HepG2 (cell line): ENCODE results near the gene CLEC16A. TPM values are rescaled to one million over a fixed set of nuclear protein-coding genes. Genes with fewer than 3 reads are reported as not detected.

ENCODE experiments used
- ATAC-seq: fragments of 200-7000 bp; cut with Tn5 transposase; 3 replicates; pipeline ENCODE4 v1.9.1; 2020; ENCODE audit warnings: mild to moderate bottlenecking, moderate library complexity
- BruUV-seq: library from RNA; stranded (reverse); fragments of 400-500 nt; replicated peaks from 2 replicates; lab custom pipeline; 2021; lab: Mats Ljungman, UMichigan
- CTCF ChIA-PET: fragments of 300-600 bp; formaldehyde crosslinking; extraction: SDS; loops from one replicate; lab custom pipeline; 2021; ENCODE audit warnings: low total read pairs, inconsistent platforms, low intra/inter-chr PET ratio; lab: Yijun Ruan, JAX
- POLR2A ChIA-PET: fragments of 350-600 bp; sonication (Branson Sonifier 250); formaldehyde crosslinking; loops from one replicate; lab custom pipeline; 2020; ENCODE audit warnings: antibody characterized with exemption, inconsistent platforms; lab: Yijun Ruan, JAX
- DNase-seq: peaks from one replicate; pipeline ENCODE4 v3.0.0-alpha.2; 2015; ENCODE audit warnings: low spot score
- FAIRE-seq: peaks from 3 replicates; lab custom pipeline; 2011; peaks lifted over from hg19 to GRCh38; lab: Jason Lieb, UNC
- H2AFZ ChIP-seq: one replicate; pipeline ENCODE4 v1.6.1; 2011; ENCODE audit warnings: low read length, inconsistent platforms
- H3K27ac ChIP-seq: fragments of 300-600 bp; 3 replicates; pipeline ENCODE4 v1.8.0; 2011; ENCODE audit warnings: mixed run types, mild to moderate bottlenecking, mixed read lengths, low read length, inconsistent platforms; ENCODE audit not compliant: insufficient read depth; ENCODE audit errors: extremely low read length
- H3K27me3 ChIP-seq, 2 experiments: fragments of 200-600 bp in 1 of 2; 2 replicates in 1 of 2; 3 replicates in 1 of 2; pipeline versions ENCODE4 v1.6.0 to v1.8.0; 2011; ENCODE audit warnings: low read length in 2 of 2, mild to moderate bottlenecking in 2 of 2, moderate library complexity in 2 of 2, inconsistent platforms in 1 of 2; ENCODE audit not compliant: insufficient read depth in 2 of 2, control insufficient read depth in 1 of 2
- H3K36me3 ChIP-seq, 2 experiments: fragments of 200-600 bp in 1 of 2; replicated peaks in 1 of 2; 2 replicates in 1 of 2; 3 replicates in 1 of 2; pipeline versions ENCODE4 v1.5.1 to v1.8.0; 2011; ENCODE audit warnings: low read length in 2 of 2, inconsistent platforms in 1 of 2; ENCODE audit not compliant: insufficient read depth in 2 of 2, control insufficient read depth in 1 of 2
- H3K4me1 ChIP-seq: 2 replicates; pipeline ENCODE4 v1.5.1; 2012; ENCODE audit warnings: low read length, inconsistent platforms; ENCODE audit not compliant: insufficient read depth
- H3K4me2 ChIP-seq: 2 replicates; pipeline ENCODE4 v1.6.0; 2011; ENCODE audit warnings: low read depth, low read length, inconsistent platforms
- H3K4me3 ChIP-seq, 3 experiments: fragments of 200-600 bp in 1 of 3; sonication (generic), shearing (Covaris generic) in 1 of 3; replicated peaks in 1 of 3; 2 replicates each; pipeline ENCODE4 v1.5.1; 2011 to 2016; ENCODE audit warnings: low read length in 3 of 3, inconsistent platforms in 2 of 3, low read depth in 2 of 3, mild to moderate bottlenecking in 2 of 3, control low read depth in 1 of 3, mixed read lengths in 1 of 3; ENCODE audit not compliant: insufficient read depth in 1 of 3
- H3K79me2 ChIP-seq: one replicate; pipeline ENCODE4 v1.6.1; 2011; ENCODE audit warnings: low read length, inconsistent platforms; ENCODE audit not compliant: insufficient read depth
- H3K9ac ChIP-seq: 2 replicates; pipeline ENCODE4 v1.6.0; 2011; ENCODE audit warnings: mild to moderate bottlenecking, low read depth, low read length, inconsistent platforms; ENCODE audit not compliant: insufficient read depth
- H3K9me3 ChIP-seq: 2 replicates; pipeline ENCODE4 v1.5.1; 2012; ENCODE audit warnings: mild to moderate bottlenecking, low read length
- H4K20me1 ChIP-seq: 2 replicates; pipeline ENCODE4 v1.6.0; 2011; ENCODE audit warnings: inconsistent platforms, mild to moderate bottlenecking, low read length, moderate library complexity; ENCODE audit not compliant: insufficient read depth
- BCL6 ChIP-seq: IDR thresholded peaks from 2 replicates; pipeline ENCODE4 v1.6.1; 2016; ENCODE audit warnings: missing genetic modification reagents, missing compliant biosample characterization
- CEBPB ChIP-seq: IDR thresholded peaks from 2 replicates; pipeline ENCODE4 v1.6.1; 2011; ENCODE audit warnings: low read depth, low read length, improper control_type of control experiment, borderline replicate concordance
- ELF3 ChIP-seq: IDR thresholded peaks from 2 replicates; pipeline ENCODE4 v1.6.1; 2016; ENCODE audit warnings: missing genetic modification reagents, missing compliant biosample characterization
- SIX4 ChIP-seq: sonication (generic); formaldehyde crosslinking; IDR thresholded peaks from 2 replicates; pipeline ENCODE4 v1.4.0; 2020; ENCODE audit warnings: missing genetic modification reagents
- ZNF296 ChIP-seq: sonication (generic); formaldehyde crosslinking; conservative IDR thresholded peaks from 2 replicates; pipeline ENCODE4 v1.5.0; 2020; ENCODE audit warnings: mild to moderate bottlenecking, missing genetic modification reagents
- ZNF335 ChIP-seq: sonication (generic); formaldehyde crosslinking; IDR thresholded peaks from 2 replicates; pipeline ENCODE4 v1.4.0; 2020; ENCODE audit warnings: missing genetic modification reagents
- WGBS: methylation state at CpG from one replicate; pipeline ENCODE4 v1.1.6; 2017; ENCODE audit warnings: low lambda C conversion rate; 5-methylcytosine and 5-hydroxymethylcytosine counted together
- in situ Hi-C: cut with HindIII; loops from 2 replicates; pipeline ENCODE4 v1.10.0; 2017; ENCODE audit warnings: low pct_unique_long_range_greater_than_20kb; ENCODE audit not compliant: extremely low pct_ligation_motif_present
- intact Hi-C: fragments of 100-400 bp; cut with micrococcal nuclease; formaldehyde crosslinking; loops from one replicate; pipeline ENCODE4 v1.10.0; 2022; ENCODE audit not compliant: unreplicated experiment
- polyA plus RNA-seq, 8 experiments: library from polyadenylated mRNA; depleted of rRNA in 3 of 8; stranded (reverse) in 7 of 8; unstranded in 1 of 8; fragments of >200 nt; fragmentation: Illumina TruSeq in 4 of 8; extraction: Trizol in 4 of 8; gene quantifications; 2 replicates each; pipeline versions ENCODE4 v1.2.1 to v1.2.3, GENCODE V29; 2011 to 2016; ENCODE audit warnings: low read depth in 4 of 8, missing spikeins in 1 of 8, mixed read lengths in 1 of 8; ENCODE audit not compliant: insufficient read depth in 1 of 8
- total RNA-seq, 5 experiments: library from RNA; depleted of rRNA; stranded (reverse); fragments of >200 nt; fragmentation: Illumina TruSeq; extraction: Trizol; gene quantifications; 2 replicates each; pipeline ENCODE4 v1.2.3, GENCODE V29; 2016; ENCODE audit warnings: low read depth in 1 of 5

The CLEC16A gene
- total and polyA plus RNA-seq, 2 of the 13 experiments (the other 11 are each of a cell fraction or from before 2014, with no cell fraction given): 8.5 to 10.3 TPM

DNA sequence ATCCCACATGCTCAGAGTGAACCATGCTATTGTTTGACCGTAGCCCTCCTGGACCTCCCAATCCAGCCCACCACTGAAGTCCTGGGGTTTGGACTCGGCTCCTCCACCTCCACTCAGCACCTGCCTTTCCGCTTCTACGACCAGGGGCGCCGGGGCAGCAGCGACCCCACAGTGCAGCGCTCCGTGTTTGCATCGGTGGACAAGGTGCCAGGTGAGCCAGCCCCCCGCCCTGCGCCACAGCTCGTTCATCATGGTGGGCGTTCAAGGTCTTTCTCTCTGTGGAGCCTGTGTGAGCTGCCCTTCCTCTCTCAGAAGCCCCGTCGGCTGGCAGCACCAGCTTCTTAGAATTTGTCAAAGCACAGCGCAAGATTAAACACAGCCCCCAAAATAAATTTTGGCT, 181.6 kb downstream of the CLEC16A start:
- H3K4me2 ChIP-seq: no peak overlapping the region
- no peaks in the 10 kb centered on the region for H4K20me1 ChIP-seq
- DNase-seq (no peak), ATAC-seq (no peak), FAIRE-seq (no peak)
- 95% methylated on average over 17 of the region's 17 CpGs for WGBS
- H3K9me3 ChIP-seq: no peaks in the 10 kb centered on the region
- no peak overlapping the region for H3K9ac ChIP-seq
- no peak overlapping the region for H3K27ac ChIP-seq
- ChIA-PET POLR2A (no interaction called here), CTCF (no interaction called here)
- in situ Hi-C loops (no loop called here), intact Hi-C loops (no loop called here)
- no peaks in the 10 kb centered on the region for H3K27me3 ChIP-seq
- no peak overlapping the region for H3K4me3 ChIP-seq
- no TSS peak for BruUV-seq
- TF ChIP-seq SIX4 (no peak), BCL6 (no peak), ZNF335 (no peak)
- peaks cover 6 to 18% of the 10 kb centered on the region in 2 experiments for H3K36me3 ChIP-seq
- H2AFZ ChIP-seq: no peak overlapping the region
- H3K4me1 ChIP-seq: peaks cover 20% of the 10 kb centered on the region; the same call in 1 of the 2 replicates
- no peaks in the 10 kb centered on the region for H3K79me2 ChIP-seq

DNA sequence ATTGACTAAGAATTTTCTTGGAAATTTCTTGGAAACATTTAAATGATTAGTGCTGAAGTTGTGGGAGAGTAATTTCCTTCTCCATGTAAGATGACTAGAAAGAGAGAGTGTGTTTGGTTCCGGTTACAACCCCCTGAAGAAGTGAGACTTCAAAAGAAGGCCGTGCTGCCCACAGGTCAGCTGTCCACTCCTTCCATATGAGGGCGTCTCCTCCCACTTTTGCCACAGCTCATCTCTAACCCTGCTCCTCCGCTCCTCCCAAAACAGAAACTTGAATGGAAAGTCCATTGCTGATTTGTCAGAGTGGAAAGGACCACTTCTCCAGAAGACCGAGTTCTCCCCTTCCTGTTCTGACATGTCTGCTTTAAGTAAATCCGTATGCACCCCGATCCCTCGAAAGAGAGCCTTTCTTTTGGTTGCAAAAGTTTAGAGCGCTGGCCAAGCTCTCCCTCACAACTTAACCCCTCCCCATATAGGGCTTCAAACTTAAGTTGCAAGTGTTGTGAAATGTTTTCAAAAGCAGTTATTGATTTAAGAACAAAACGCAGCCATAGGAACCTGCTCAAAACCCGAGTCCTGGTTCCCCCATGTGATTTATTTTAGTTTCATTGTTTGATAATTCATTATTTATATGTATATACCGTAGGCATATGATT, 182.2 kb downstream of the CLEC16A start:
- in situ Hi-C loops: no loop called here
- Histone ChIP-seq H4K20me1 (no peaks in the 10 kb centered on the region), H3K9me3 (no peaks in the 10 kb centered on the region), H3K36me3 (peaks cover 6 to 14% of the 10 kb centered on the region in 2 experiments; a peak in 4 of 5 replicates), H3K9ac (no peak overlapping the region), H3K4me3 (no peak overlapping the region), H3K4me2 (no peak overlapping the region), H3K4me1 (peaks cover 20% of the 10 kb centered on the region; the same call in 1 of the 2 replicates), H3K27ac (no peak overlapping the region), H3K79me2 (no peaks in the 10 kb centered on the region), H2AFZ (no peak overlapping the region), H3K27me3 (no peaks in the 10 kb centered on the region)
- intact Hi-C loops: no loop called here
- no TSS peak for BruUV-seq
- 95% methylated on average over 12 of the region's 12 CpGs for WGBS
- CTCF ChIA-PET: no interaction called here
- POLR2A ChIA-PET: no interaction called here
- ATAC-seq (no peak), FAIRE-seq (no peak), DNase-seq (no peak)
- TF ChIP-seq ELF3 (no peak), ZNF296 (no peak), CEBPB (peak; percentile 34; the same call in 1 of the 2 replicates)
